IPS-18c (cell line): ENCODE data around the gene DDX23.
"Not testable (repeated sequence)": the region's sequence is repeated elsewhere in the genome, so short reads cannot be mapped to it uniquely, and the experiment has no call there.

ENCODE experiments used
- H3K4me3 ChIP-seq: 2 replicates; pipeline ENCODE4 v1.7.0; 2013; ENCODE audit warnings: low read depth, mild to moderate bottlenecking, low read length, moderate library complexity; ENCODE audit not compliant: insufficient read depth
- H3K9me3 ChIP-seq: one replicate; pipeline ENCODE4 v1.6.1; 2013; ENCODE audit warnings: mild to moderate bottlenecking, low read length, moderate library complexity; ENCODE audit not compliant: control insufficient read depth, insufficient read depth

The DDX23 gene

DNA sequence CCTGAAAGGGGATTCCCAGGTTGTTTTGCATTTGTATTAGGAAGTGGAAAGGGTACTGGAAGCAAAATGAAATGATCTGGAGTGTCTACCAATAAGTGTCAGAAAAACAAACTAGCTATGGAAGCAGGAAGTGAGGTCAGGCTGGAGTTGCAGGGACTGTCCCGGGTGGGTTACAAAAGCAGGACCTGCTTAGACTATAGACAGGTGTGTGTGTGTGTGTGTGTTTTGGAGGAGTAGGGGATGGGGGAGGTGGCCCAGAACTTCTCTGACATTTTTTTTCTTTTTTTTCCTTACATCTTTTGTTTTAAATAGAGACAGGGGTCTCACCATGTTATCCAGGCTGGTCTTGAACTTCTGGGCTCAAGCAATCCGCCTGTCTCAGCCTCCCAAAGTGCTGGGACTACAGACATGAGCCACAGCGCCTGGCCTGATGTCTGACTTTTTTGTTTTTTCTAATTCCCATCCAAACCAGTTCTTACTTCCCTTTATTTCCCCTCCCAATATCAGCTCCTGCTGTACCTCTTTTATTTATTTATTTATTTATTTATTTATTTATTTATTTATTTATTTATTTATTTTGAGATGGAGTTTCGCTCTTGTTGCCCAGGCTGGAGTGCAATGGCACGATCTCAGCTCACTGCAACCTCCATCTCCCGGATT is 14.2 kb upstream of the DDX23 start:
- Histone ChIP-seq H3K4me3 (peak overlapping the region; percentile 16; the same call in 1 of the 2 replicates), H3K9me3 (no peaks in the 10 kb centered on the region)

DNA sequence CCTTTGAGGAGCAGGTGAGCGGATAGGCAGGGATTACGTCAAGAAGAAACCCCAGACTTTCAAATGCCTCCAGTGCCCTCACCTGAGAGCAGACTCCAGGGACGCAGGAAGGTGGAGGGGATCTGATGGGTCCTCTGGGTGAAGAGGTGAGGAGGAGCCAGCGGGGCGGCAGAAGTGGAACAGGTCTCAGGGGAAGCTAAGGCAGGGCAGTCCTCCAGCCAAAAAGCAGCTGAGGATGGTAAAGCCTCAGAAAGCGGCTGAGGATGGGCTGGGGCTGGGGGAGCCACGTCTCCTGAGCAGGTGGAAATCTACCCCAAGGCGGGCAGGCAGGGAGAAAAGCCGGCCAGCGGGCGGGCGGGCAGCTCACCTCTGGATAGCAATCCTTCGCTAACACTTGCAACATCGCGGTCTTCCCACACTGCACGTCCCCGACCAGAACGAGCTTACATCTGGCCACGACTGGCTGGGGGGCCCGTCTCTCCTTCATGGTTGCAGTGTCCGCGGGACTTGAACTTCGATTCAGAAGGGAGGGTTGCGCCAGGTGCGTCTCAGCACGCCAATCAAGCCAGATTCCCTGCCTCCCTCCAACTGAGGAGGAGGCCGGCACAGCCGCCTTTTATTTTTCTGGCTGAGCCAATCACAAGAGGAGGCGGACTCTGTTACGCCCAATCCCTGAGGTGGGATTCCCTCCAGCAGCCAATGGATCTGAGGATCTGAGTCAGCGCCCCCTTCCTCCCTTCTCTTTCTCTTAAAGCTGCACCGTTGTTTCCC is 13.5 kb upstream of the DDX23 start, which contains the start of gene RND1:
Gene RND1 (minus strand): TSS at position 590 of the 771 bp plus-strand sequence. CDS start 103 bp downstream, at position 487.
- Histone ChIP-seq H3K4me3 (peak within 1 kb of the TSS; percentile 79), H3K9me3 (no peaks in the 10 kb centered on the region)

DNA sequence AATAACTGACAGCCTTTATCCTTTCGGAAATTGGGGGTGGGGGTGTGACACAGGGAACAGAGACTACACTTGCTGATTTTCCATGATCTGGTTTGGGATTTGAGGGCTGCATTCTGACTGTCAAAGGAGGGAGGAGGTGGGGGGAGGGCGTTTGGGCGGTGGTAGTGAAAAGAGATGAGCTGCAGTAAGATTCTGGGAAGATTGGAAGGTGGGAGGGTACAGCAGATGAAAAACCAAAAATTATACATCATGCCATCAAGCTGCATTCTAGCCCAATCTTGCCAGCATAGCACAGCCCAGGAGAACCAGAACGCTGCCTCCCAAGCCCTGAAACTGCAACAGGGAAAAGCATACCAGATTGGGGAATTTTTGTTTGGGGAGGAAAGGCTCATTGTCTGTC is 11.3 kb upstream of the DDX23 start:
- H3K4me3 ChIP-seq, result peak overlapping the region; percentile 9; the same call in 1 of the 2 replicates

DNA sequence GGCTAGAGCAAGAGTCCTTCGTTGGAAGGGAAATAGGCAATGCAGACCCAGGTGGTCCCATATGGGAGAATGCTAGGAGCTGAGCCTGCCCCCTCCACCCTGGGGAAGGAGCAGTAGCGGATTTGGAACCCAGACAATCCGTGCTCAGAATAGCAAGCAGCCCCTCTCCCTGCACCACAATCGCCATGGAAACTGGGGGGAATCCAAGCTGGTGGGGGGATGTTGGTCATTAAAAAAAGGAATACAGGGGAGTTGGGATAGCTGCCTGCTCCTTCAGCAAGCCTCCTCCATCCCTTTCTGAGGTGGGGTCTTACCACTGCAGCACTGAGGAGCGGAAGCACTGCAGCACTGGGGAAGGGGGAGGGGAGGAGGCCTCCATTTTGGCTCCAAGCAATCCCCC is 10.8 kb upstream of the DDX23 start:
- no peaks in the 10 kb centered on the region for H3K9me3 ChIP-seq
- peak overlapping the region; percentile 15; the same call in 1 of the 2 replicates for H3K4me3 ChIP-seq

More for the DNA sequence above, 11.3 kb upstream of the DDX23 start:
- H3K9me3 ChIP-seq, result no peaks in the 10 kb centered on the region

DNA sequence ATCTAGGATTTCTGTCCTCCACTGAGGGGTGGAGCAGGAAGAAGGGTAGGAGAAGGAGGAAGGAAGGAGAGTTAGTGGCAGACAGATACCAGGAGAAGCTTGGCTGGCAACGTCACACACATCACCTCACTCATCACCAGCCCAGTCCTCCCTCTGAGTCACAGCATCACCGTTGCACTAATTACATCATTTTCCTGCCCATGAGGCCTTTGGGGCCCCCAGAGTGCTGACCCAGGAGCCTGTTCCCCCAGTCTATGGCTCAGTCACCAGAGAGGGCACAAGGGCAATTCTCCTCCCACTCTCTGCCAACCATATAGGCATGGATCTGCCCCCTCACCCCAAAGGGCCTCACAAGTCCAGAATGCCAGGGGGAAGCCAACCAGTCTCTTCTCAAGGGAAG is 9.1 kb upstream of the DDX23 start:
- H3K4me3 ChIP-seq, result no peak overlapping the region
- no peaks in the 10 kb centered on the region for H3K9me3 ChIP-seq

DNA sequence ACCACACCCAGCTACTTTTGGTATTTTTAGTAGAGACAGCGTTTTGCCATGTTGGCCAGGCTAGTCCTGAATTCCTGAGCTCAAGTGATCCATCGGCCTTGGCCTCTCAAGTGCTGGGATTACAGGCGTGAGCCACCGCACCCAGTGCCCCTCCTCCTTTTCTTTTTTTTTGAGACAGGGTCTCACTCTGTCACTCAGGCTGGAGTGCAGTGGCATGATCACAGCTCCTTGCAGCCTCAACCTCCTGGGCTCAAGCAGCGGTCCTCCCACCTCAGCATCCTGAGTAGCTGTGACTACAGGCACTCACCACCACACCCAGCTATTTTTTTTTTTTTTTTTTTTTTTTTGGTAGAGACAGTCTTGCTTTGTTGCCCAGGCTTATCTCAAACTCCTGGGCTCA is 8.3 kb upstream of the DDX23 start:
- H3K4me3 ChIP-seq, H3K9me3 ChIP-seq: not testable (repeated sequence)

DNA sequence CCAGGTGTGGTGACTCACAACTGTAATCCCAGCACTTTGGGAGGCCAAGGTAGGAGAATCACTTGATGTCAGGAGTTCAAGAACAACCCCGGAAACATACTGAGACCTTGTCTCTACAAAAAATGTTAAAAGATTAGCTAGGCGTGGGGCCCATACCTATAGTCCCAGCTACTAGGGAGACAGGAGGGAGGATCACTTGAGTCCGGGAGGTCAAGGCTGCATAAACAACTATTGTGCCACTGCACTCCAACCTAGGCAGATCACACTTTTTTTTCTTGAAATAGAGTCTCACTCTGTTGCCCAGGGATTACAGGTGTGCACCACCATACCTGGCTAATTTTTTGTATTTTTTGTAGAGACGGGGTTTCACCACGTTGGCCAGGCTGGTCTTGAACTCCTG is 7.6 kb upstream of the DDX23 start:
- Histone ChIP-seq H3K4me3 (no peak overlapping the region), H3K9me3 (no peaks in the 10 kb centered on the region)

DNA sequence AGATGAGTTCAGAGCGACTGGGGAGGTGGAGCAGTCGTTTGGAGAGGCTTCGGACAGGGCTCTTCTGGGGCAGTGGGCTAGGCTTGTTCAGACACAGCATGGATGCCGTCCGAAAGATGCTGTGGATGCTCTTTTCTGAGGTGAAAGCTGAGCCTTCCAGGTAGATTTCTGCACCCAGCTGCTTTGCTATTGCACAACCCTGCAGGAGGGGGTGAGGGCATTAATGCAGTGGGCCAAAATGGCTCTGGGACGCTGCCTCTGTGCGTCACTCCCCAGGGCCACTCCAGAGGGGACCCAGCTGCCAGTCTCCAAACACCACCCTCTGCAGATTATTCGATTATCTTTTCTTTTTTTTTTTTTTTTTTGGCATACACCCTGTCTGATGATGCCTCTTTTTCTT is 6.1 kb upstream of the DDX23 start:
- Histone ChIP-seq H3K4me3 (no peak overlapping the region), H3K9me3 (no peaks in the 10 kb centered on the region)

DNA sequence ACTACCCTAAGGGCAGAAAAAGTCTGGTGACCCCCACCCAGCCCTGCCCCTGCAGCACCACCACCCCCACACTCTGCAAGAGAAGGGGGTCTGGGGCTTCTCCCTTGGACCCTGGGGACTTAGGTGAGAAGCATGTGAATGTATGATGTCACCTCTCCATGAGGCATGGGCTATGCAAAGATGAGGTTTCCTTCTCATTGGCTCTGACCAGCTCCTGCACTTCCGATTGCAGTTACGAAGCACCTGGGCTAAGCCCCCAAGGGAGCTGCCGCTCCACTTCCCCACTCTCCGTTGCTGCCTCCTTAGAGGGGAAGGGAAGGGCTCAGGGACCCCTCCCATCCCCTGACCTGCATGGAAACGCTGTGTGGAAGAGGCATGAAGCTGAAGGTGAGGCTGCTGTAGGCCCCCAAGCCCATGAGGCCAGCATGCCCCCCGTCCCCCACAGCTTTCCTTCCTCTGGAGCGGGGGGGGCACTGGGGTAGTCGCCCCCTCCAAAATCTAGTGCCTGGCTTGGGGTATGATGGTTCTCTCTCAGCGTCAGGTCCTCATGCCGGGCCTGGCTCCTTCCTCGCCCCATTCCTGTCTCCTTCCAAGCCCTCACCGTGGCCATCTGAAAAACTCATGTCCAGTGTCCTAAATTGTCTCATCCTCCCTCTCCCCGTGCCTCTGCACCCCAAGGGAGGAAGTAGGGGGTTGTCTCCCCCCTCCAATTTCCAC is 5.5 kb upstream of the DDX23 start:
- H3K9me3 ChIP-seq, result no peaks in the 10 kb centered on the region
- no peak overlapping the region for H3K4me3 ChIP-seq

DNA sequence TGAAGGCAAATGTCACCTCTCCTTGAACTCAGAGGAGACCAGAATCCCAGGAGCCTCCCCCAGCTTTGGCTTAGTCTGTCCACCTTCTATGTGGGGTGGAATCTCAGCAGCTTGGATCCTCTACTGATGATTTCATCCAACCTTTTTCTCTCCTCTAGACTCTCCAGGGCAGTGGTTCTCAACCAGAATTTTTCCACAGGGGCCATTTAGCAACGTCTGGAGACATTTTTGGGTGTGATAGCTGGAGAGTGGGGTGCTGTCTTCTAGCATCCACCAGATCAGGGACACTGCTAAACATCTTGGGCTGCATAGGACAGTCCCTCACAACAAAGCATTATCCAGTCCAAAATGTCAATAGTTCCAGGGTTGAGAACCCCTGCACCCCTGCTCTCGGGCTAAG is 4.4 kb upstream of the DDX23 start:
- Histone ChIP-seq H3K4me3 (no peak overlapping the region), H3K9me3 (no peaks in the 10 kb centered on the region)

DNA sequence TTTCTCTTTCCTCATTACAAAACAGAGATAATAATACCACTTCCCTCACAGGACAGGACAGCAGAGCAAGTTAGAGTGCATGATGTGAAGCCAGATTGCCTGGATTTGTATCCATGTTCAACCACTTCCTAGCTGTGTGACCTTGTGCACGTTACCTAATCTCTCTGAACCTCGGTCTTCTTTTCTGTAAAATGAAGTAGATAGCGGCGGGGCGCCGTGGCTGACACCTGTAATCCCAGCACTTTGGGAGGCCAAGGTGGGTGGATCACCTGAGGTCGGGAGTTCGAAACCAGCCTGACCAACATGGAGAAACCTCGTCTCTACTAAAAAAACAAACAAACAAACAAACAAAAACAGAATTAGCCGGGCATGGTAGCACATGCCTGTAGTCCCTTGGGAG is 3.0 kb upstream of the DDX23 start:
- not testable (repeated sequence) for H3K4me3 ChIP-seq, H3K9me3 ChIP-seq

DNA sequence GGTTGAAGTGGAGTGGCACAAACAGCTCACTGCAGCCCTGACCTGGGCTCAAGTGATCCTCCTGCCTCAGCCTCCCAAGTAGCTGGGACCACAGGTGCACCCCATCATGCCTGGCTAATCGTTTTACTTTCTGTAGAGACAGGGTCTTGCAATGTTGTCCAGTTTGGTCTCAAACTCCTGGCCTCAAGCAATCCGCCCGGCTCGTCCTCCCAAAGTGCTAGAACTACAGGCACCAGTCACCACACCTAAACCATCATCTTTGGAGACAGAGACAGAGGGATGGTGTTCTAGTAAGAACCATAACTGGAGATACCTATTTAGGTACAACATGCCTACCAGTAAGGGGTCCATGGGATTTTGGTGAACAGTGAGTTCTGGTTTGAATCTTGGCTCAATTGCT is 2.5 kb upstream of the DDX23 start:
- H3K4me3 ChIP-seq, result no peak overlapping the region
- H3K9me3 ChIP-seq, result no peaks in the 10 kb centered on the region

DNA sequence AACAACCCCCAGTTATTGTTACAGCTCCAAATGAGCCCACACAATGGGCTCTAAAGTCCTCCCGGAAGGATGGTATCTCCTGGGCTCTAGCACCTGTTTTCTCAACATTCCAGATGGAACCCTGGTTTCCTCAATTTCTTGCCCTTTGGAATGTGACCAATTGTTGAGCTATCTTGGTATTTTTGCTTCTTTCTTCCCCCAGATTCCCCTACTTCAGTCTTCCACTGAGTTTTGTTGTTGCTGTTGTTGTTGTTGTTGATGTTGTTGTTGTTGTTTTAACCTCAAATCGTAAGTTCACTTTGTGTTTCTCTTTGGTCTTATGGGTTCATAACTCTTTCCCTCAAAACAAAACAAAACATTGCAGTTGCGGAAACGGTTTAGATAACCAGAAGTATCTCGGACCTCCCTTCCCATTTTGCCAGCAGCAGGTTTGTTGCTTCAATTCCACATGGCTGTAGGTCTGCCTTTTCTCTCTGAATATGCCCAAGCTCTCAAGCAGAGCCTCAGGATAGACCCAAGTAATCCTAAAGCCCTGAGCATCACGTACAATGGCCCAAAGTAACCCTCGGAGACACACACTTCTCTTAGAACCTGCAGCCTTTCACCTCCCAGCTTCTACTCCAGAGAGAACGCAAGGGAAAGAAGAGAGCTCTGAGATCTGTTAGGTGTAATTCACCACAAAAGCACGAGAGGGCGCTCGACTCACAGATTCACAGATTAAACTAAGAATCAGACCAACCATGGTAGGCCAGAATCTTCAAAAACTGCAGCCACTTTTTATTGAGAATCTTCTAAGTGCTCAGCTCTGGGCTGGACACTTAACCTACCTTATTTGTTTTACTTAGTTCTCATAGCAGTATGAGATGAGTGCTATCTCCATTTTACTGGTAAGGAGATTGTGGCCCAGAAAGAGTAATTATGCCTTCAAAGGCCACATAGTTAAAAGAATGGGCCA is 1.0 kb upstream of the DDX23 start:
- Histone ChIP-seq H3K9me3 (no peaks in the 10 kb centered on the region), H3K4me3 (peak overlapping the region; percentile 40; the same call in 1 of the 2 replicates)

DNA sequence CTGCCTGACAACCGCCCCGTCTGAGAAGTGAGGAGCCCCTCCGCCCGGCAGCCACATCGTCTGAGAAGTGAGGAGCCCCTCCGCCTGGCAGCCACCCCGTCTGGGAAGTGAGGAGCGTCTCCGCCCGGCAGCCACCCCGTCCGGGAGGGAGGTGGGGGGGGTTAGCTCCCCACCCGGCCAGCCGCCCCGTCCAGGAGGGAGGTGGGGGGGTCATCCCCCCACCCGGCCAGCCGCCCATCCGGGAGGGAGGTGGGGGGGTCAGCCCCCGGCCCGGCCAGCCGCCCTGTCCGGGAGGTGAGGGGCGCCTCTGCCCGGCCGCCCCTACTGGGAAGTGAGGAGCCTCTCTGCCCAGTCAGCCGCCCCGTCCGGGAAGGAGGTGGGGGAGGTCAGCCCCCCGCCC is 9.9 kb downstream of the DDX23 start:
- not testable (repeated sequence) for H3K9me3 ChIP-seq, H3K4me3 ChIP-seq

DNA sequence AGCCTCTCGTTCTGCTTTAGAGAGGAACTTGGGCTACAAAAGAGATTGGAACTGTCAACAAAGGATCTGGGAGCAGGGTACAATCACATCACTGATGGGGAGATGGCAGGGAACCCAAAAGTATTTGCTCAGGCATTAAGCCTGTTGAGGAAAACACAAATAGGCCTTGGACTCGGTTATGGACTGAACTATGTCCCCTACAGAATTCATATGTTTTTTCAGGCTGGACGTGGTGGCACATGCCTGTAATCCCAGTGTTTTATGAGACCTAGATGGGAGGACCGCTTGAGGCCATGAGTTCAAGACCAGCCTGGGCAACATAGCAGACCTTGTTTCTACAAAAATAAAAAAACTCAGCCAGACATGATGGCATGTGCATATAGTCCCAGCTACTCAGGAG is 13.9 kb downstream of the DDX23 start:
- H3K9me3 ChIP-seq, result no peaks in the 10 kb centered on the region
- H3K4me3 ChIP-seq, result no peak overlapping the region

DNA sequence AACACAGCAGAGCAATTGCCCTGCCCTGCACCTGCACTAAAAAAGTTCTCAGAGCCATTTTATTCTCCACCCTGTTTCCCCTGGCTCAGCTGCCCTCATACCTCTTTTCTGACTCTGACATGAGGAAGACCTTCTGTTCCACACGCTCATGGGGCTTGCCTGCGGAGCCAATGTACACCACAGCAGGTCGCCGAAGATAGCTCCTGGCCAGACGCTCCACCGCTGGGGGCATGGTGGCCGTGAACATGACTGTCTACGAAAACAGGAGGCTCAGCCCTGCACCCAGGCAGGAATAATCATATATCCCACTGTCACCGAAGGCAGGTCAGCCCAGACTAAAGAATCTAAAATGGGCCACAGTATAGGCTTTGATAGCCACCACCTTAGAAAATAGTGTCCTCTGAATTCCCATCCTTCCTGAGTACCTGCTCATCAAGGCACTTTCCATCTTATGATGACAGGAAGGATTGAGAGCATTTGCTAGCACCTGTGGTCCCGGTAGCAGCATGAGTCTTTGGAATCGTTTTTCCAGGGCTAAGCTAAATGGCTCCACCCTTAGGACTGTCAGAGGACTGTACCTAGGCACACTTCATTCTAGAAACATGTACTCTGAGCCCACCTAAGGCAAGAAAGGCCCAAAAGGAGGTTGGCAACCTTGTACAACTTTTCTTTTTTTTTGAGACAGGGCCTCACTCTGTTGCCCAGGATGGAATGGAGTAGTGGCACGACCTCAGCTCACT is 19.5 kb downstream of the DDX23 start:
- H3K9me3 ChIP-seq, result peaks cover 3% of the 10 kb centered on the region
- no peak overlapping the region for H3K4me3 ChIP-seq
